Ishikawa (cell line): Measurements from ENCODE around the gene CACNA1H.

ENCODE experiments used
- CEBPB ChIP-seq: IDR thresholded peaks from 2 replicates; pipeline ENCODE4 v1.6.1; 2012
- NFIC ChIP-seq: IDR thresholded peaks from 2 replicates; pipeline ENCODE4 v1.6.1; 2012

DNA sequence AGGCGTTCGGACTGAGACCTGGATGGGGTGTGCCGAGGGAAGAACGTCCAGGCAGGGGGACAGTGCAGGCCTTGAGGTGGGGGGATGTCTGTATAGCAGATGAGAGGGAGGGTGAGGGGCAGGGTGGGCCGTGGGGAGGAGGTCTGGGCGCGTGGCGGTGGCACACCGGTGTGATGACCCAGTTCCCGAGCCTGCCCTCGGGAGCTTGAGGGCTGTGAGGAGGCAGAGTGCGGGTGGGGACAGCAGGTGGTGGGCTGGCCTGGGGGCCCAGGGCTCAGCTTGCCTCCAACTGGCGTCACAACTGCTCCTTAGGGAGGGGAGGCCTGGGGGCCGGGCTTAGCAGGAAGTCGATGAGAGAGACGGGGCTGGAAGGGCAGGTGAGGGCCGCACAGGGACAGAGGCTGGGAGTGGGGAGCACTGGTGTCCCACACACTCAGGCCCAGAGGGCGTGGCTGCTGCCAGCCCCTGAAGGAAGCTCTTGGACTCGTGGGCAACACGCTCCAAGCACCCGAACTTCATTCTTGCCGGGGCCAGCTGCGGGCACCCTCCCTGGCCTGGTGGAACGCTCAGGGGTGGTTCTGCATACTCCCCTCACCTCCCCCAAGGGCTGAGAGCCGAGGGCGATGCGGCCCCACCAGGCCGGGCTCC lies 6.5 kb downstream of the CACNA1H start:
- TF ChIP-seq NFIC, result no peak
- TF ChIP-seq CEBPB, result no peak
